IPS DF 4.7 (cell line): ENCODE measurements around the gene ZNF655.
"Not testable (repeated sequence)": the region's sequence is repeated elsewhere in the genome, so short reads cannot be mapped to it uniquely, and the experiment has no call there.

Source experiments
- DNase-seq: peaks from one replicate; pipeline ENCODE4 v3.0.0-alpha.2; 2013; ENCODE audit warnings: low spot score; ENCODE audit errors: extremely low read depth

The ZNF655 gene

GRCh38 chr7:99560834-99561736 lies 2.6 kb downstream of the ZNF655 start:
- no peak for DNase-seq

DNA sequence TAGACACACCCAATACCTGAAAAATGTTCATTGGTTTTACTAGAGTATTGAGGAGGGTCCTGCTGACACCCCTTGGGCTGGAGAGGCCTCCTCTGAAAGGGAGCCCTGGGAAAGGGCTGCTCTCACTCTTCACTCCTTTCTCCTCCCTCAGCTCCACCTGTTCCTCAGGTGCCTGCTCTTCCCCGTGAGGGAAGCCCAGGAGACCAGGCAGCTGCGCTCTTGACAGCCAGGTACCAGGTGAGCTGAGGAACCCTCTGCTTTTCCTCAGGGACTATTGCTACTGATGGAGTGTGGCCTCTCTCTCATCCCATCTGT lies 3.3 kb downstream of the ZNF655 start:
- DNase-seq: no peak

GRCh38 chr7:99562114-99562784 lies 3.8 kb downstream of the ZNF655 start:
- no peak for DNase-seq

GRCh38 chr7:99562832-99563231 lies 4.4 kb downstream of the ZNF655 start:
- no peak for DNase-seq

GRCh38 chr7:99563650-99564049 lies 5.2 kb downstream of the ZNF655 start:
- no peak for DNase-seq

GRCh38 chr7:99568770-99569169 lies 10.3 kb downstream of the ZNF655 start:
- DNase-seq: not testable (repeated sequence)

DNA sequence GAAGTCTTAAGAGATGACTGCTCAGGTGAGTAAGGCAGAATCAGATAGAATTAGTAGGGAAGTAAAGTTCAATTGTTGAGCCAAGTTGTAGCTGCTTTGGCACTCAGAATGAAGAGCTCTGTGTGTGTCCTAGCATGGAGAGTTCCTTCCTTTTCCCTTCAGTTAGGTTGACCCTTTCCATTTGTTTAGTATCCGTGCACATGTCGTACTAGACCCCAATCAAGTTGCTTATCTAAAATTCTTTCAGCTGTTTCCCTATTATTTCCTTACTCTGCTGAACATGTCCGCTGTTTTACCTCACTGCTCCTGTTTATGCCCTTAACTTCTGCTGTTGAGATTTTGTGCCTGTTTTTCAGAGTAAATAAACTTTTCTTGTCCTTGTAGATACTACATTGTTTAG lies 13.3 kb downstream of the ZNF655 start:
- no peak for DNase-seq

- DNase-seq: no peak
Observed at GRCh38 chr7:99573257-99573656, 14.8 kb downstream of the ZNF655 start.

DNA sequence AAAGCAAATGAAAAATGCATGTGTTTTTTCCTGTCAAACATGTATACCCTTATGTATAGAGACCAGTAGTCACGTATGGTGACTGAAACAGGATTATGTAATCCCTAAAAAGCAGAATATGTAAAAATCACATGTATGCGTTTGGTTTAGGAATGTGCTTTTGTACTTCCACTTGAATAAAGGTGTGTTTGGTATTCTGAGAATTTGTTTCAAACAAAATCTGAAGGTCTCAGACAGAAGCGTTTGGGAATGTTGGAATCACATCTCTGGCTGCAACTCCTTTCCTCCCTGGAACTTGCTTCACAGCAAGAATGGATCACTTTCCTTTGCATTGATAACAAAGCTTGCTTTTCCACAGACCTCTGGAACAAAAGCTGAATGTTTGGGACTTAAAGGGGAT lies 17.8 kb downstream of the ZNF655 start:
- DNase-seq: no peak

DNA sequence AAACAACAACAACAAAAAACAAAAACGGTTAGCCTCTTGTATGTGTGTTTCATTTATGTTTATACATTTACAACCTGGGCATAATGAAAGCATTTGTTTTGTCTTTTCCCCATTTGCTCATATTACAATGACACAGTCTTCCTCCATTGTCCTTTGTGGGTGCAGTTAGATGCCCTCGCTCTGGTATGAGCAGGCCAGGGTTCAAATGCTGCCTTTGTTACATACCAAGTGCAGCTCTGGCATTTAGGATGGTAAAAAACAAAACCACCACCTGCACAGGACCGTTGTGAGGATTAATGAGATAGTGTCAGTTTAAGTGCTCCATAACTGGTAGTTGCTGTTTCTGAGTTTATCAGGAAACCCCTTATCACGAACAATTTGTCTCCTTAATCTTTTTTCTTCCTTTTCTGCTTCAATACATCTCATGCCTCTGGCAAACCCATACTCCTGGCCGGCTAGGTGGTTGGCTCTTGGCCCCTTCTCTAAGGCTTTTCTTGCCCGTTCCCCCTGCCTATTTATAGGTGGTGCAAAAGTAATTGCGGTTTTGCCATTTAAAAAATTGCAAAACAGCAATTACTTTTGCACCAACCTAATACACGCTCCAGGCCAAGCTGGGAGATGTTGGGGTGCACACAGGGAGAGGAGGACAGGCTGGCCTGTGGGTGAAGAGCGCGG lies 21.0 kb downstream of the ZNF655 start:
- DNase-seq: no peak

DNA sequence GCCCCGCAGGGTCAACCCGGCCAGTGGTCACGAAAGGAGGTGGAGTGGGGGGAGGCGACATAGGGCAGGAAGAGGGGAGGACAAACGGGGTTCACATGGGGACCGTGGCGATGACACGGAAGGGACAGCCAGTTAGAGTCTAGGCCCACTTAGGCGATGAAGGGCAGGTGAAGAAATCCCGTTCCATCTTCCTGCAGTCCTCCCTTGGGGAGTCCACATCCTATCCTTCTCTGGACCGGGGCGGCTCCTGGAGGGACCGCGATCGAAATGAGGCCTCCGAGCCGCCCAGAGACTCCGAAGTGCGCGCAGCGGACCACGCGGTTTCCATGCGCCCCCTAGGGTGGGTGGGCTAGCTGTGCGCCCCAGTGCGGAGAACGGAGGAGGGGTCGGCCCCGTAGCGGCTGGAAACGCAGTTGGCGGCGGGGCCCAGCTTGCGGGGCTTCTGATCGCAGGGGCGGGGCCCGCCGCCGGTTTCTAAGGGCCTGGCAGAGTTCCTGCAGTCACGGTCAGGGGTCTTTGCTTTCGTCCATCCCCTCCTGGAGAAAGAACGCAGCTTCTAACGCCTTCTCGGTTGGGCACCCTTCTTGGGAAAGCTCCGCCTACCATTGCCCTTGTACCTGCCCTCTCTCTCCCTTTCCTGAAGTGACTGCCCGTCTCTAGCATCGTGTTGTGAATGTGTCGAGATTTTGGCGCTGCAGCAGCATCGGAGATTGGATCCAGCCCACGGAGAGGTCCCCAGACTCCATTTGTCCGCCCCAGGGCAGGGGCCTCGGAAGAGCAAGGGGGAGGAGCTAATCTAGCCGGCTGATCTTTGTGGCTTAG lies 21.7 kb downstream of the ZNF655 start:
- DNase-seq: no peak

DNA sequence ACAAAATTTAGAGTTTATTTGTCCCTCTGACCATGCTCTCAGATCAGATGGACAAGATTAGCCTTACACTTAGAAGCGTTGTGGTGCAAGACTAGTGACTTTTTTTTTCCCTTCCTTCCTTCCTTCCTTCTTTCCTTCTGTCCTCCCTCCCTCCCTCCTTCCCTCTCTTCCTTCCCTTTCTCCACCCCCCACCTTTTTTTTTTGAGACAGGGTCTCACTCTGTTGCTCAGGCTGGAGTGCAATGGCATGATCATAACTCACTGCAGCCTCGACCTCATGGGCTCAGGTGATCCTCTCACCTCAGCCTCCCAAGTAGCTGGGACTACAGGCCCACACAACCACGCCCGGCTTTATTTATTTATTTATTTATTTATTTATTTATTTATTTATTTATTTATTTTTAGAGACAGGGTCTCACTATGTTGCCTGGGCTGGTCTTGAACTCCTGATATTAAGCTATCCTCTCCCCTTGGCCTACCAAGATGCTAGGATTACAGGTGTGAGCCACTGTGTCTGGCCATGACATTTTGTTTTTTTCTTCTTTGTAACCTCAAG lies 22.4 kb downstream of the ZNF655 start:
- not testable (repeated sequence) for DNase-seq

DNA sequence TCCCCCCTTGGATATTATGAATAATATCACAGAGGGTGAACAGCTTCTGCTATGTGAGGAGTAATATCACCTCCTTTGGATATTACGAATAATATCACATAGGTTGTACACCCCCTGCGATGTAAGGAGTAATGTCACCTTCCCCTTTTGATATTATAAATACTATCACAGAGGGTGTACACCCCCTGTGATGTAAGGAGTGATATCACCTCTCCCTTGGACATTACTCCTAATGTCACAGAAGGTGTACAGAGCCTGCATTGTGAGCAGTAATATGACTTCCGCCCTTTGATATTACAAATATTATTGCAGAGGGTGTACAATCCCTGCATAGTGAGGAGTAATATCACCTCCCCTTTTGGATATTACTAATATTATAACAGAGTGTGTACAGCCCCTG lies 30.4 kb downstream of the ZNF655 start:
- no peak for DNase-seq

- DNase-seq: no peak
Observed at GRCh38 chr7:99594948-99595745, 36.7 kb downstream of the ZNF655 start.

- DNase-seq: no peak
Observed at GRCh38 chr7:99596408-99596955, 38.0 kb downstream of the ZNF655 start.

DNA sequence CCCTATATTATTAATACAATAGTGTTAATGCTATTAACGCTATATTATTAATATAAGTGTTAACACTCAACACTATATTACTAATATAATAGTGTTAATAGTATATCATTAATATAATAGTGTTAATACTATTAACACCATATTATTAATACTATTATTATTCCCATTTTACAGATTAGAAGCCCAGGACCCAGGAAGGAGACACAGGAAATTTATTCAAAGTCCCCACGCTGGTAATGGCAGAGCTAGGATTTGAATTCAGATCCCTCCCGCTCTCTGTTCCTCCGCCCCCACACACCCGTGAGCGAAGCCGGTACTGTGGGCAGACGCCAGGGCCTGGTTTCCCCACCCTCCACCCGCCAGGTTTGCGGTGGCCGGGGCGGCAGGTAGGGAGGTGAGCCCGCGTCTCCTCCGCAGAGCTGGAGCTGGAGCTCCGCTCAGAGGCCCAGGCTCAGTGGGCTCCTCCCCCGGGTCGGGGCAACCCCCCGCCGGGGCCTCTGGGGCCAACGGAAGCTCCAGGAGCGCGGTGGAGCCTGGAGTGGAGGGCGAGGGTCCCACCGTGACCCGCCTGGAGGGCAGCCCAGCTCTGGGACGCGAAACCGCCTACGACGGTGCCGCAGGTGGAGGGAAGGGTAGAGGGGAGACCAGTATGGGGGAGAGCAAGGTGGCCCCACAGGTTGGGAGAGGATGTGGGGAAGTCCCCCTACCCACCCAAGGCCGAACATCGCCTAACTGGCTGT lies 39.5 kb downstream of the ZNF655 start, which contains the start of gene TMEM225B:
TSS of gene TMEM225B (plus strand) at position 506 of the 740 bp plus-strand sequence. CDS start 6,122 bp downstream, outside the sequence.
- no peak for DNase-seq

GRCh38 chr7:99599836-99600235 lies 41.4 kb downstream of the ZNF655 start:
- no peak for DNase-seq

DNA sequence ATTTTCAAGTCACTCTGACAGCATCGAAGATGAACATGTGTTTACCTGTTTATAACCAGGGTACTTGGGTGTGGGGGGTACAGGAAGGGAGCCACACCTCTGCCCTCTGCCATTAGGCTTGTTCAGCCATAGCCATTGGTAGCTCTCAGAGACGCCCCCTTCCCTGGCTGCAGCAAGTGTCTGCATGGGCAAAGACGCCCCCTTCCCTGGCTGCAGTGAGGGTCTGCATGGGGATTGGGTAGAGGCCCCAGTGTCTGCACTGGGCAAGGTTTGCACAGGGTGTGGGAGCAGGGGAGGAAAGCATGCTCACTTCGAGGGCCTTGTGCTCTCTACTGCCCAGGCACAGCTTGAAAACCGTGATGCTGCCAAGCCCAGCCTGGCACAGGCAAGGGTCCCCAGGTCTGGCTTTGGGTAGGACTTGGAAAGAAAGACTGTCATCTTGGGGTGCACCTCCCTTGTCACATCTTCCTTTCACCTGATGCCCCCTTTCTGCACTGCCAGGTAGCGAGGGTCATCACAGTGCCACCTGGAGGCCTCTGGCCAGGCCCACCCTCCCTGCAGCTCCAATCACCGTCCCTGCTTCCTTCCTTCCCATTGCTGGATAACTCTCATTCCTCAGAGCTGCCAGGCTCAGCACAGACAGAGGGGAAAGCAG lies 43.3 kb downstream of the ZNF655 start:
- no peak for DNase-seq

DNA sequence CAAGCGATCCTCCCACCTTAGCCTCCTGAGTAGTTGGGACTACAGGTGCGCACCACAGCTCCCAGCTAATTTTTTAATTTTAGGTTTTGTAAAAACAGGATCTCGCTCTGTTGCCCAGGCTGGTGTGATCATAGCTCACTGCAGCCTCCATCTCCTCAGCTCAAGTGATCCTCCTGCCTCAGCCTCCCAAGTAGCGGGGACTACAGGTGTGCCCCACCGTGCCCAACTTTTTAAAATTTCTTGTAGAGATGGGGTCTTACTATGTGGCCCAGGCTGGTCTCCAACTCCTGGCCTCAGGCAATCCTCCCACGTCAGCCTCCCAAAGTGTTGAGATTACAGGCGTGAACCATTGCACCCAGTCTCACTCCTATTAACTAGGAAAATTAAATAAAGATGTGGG lies 47.1 kb downstream of the ZNF655 start:
- DNase-seq: no peak
